ENCODE data around the gene VEZF1.

The VEZF1 gene

GRCh38 chr17:57990037-57990436 lies 2.0 kb upstream of the VEZF1 start:
- H3K27me3 ChIP-seq (ENCODE audit: insufficient read depth, poor library complexity, severe bottlenecking) = no peaks in the 10 kb centered on the region
- H3K4me3 ChIP-seq (replicated peaks; ENCODE audit: insufficient read depth, low read length) = no peak overlapping the region
- no peak overlapping the region for H3K27ac ChIP-seq (replicated peaks)

GRCh38 chr17:57988301-57989250 lies 522 bp upstream of the VEZF1 start:
- Histone ChIP-seq H3K27me3 (ENCODE audit: insufficient read depth, poor library complexity, severe bottlenecking) (no peaks in the 10 kb centered on the region), H3K4me3 (replicated peaks; ENCODE audit: insufficient read depth, low read length) (peak overlapping the region; percentile 91), H3K27ac (replicated peaks) (peak overlapping the region; percentile 91)
- peak in 1 of 2 experiments; percentile 71 for DNase-seq (ENCODE audit: low read depth in 1 of 2, low spot score in 1 of 2)
- TF ChIP-seq CTCF (IDR thresholded peaks at IDR 0.05; ENCODE audit: insufficient read depth, low read length) = peak; percentile 2
- peak; percentile 55 for TF ChIP-seq REST (IDR thresholded peaks at IDR 0.05; ENCODE audit: insufficient replicate concordance, low read depth)
- TF ChIP-seq POLR2AphosphoS5 (IDR thresholded peaks at IDR 0.05; ENCODE audit: low read depth) = peak; percentile 86
- TF ChIP-seq SPI1 (IDR thresholded peaks at IDR 0.05; ENCODE audit: borderline replicate concordance, low read depth) = peak; percentile 4; the same call in 1 of the 2 replicates
- TF ChIP-seq GABPA (IDR thresholded peaks at IDR 0.05; ENCODE audit: low read depth) = no peak

More at GRCh38 chr17:57990037-57990436, 2.0 kb upstream of the VEZF1 start:
- no peak for DNase-seq (ENCODE audit: low read depth in 1 of 2, low spot score in 1 of 2)
- no peak for TF ChIP-seq SPI1 (IDR thresholded peaks at IDR 0.05; ENCODE audit: borderline replicate concordance, low read depth)
- TF ChIP-seq CTCF (IDR thresholded peaks at IDR 0.05; ENCODE audit: insufficient read depth, low read length) = no peak
- TF ChIP-seq GABPA (IDR thresholded peaks at IDR 0.05; ENCODE audit: low read depth) = no peak
- TF ChIP-seq POLR2AphosphoS5 (IDR thresholded peaks at IDR 0.05; ENCODE audit: low read depth) = no peak
- TF ChIP-seq REST (IDR thresholded peaks at IDR 0.05; ENCODE audit: insufficient replicate concordance, low read depth) = no peak

GRCh38 chr17:57986841-57987580 lies 1.0 kb downstream of the VEZF1 start:
- no peak for DNase-seq (ENCODE audit: low read depth in 1 of 2, low spot score in 1 of 2)
- TF ChIP-seq POLR2AphosphoS5 (IDR thresholded peaks at IDR 0.05; ENCODE audit: low read depth) = no peak
- TF ChIP-seq SPI1 (IDR thresholded peaks at IDR 0.05; ENCODE audit: borderline replicate concordance, low read depth) = no peak
- no peak for TF ChIP-seq GABPA (IDR thresholded peaks at IDR 0.05; ENCODE audit: low read depth)
- no peak for TF ChIP-seq REST (IDR thresholded peaks at IDR 0.05; ENCODE audit: insufficient replicate concordance, low read depth)
- TF ChIP-seq CTCF (IDR thresholded peaks at IDR 0.05; ENCODE audit: insufficient read depth, low read length) = no peak
- H3K27ac ChIP-seq (replicated peaks) = peak overlapping the region; percentile 85
- peak overlapping the region; percentile 91 for H3K4me3 ChIP-seq (replicated peaks; ENCODE audit: insufficient read depth, low read length)
- H3K27me3 ChIP-seq (ENCODE audit: insufficient read depth, poor library complexity, severe bottlenecking) = no peaks in the 10 kb centered on the region
